ENCODE data around the gene ALK. TPM values are rescaled to one million over a fixed set of nuclear protein-coding genes. Genes with fewer than 3 reads are reported as not detected.

The ALK gene
- total RNA-seq, 3 donors from 2014 or later = 0.07 to 2.4 (median 0.09) TPM

DNA sequence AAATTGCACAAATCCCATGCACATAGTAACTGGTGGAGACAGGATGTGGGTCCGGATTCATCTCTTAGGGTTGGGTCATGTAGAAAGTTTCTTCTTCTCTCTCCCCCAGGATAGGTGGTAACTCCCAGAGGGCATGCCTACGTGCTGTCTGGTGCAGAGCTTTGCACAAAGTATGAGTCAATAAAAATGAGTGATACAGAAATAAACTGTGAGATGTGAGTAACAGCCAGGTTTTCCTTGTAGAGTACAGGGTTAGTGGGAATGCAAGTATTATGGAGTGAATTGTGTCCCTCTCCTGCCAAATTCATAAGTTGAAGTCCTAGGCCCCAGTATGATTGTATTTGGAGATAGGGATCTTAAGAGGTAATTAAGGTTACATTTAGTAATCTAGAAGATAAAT lies 289.4 kb downstream of the ALK start:
- no peak for ATAC-seq
- intact Hi-C loops (cut with DNase I, micrococcal nuclease) = no loop called here
- H3K36me3 ChIP-seq (ENCODE audit: low read depth) = no peaks in the 10 kb centered on the region
- no peak for DNase-seq
- no peak overlapping the region for H3K4me3 ChIP-seq
- no peak for TF ChIP-seq CTCF (IDR thresholded peaks at IDR 0.05)
- no peaks in the 10 kb centered on the region for H3K9me3 ChIP-seq
- H3K4me1 ChIP-seq (ENCODE audit: low read depth) = no peaks in the 10 kb centered on the region

DNA sequence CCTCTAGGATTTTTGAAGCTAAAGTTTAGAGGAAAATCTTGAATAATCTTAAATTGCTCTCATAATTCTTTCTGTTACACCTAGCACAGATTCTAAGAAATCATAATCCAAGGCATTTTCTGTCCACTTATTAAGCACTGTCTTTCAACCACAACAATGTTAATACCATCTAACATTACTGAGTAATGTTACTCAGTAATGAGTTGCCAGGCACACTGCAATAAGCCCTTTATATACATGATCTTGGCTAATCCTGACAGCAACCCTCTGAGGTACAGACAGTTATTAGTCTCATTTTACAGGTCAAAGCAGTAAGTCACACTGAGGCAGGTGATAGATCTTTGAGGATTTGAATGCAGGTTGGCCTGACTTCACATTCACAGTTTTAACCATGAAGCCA lies 291.9 kb downstream of the ALK start:
- TF ChIP-seq CTCF (IDR thresholded peaks at IDR 0.05) = no peak
- ATAC-seq = no peak
- Histone ChIP-seq H3K9me3 (no peaks in the 10 kb centered on the region), H3K4me1 (ENCODE audit: low read depth) (no peaks in the 10 kb centered on the region), H3K36me3 (ENCODE audit: low read depth) (no peaks in the 10 kb centered on the region), H3K4me3 (no peak overlapping the region)
- intact Hi-C loops (cut with DNase I, micrococcal nuclease) = no loop called here
- no peak for DNase-seq

DNA sequence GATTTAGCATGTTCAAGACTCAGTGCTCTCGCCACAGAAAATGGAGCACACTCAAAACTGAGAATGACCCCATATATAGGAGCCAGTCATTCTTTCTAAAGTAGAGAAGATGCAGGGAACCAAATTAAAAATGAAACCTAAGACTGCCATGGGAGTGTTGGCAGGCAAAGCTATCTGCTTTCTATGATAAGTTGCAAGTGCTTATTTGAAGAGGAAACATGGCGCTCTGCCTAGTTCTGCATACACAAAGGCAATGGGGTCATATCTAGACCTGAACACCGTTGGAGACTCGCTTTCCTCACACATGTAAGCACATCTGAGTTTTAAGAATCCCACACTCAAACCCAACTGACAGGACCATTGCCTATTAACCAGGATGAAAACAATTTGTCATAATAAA lies 292.5 kb downstream of the ALK start:
- Histone ChIP-seq H3K36me3 (ENCODE audit: low read depth) (no peaks in the 10 kb centered on the region), H3K4me3 (no peak overlapping the region), H3K4me1 (ENCODE audit: low read depth) (no peaks in the 10 kb centered on the region), H3K9me3 (no peaks in the 10 kb centered on the region)
- intact Hi-C loops (cut with DNase I, micrococcal nuclease) = no loop called here
- no peak for TF ChIP-seq CTCF (IDR thresholded peaks at IDR 0.05)
- DNase-seq (no peak), ATAC-seq (no peak)

GRCh38 chr2:29628108-29628745 lies 293.2 kb downstream of the ALK start:
- no peak for ATAC-seq
- intact Hi-C loops (cut with DNase I, micrococcal nuclease) = no loop called here
- no peaks in the 10 kb centered on the region for H3K4me1 ChIP-seq (ENCODE audit: low read depth)

GRCh38 chr2:29627279-29627711 lies 294.1 kb downstream of the ALK start:
- DNase-seq (no peak), ATAC-seq (no peak)
- Histone ChIP-seq H3K4me3 (no peak overlapping the region), H3K9me3 (no peaks in the 10 kb centered on the region), H3K4me1 (ENCODE audit: low read depth) (no peaks in the 10 kb centered on the region), H3K36me3 (ENCODE audit: low read depth) (no peaks in the 10 kb centered on the region)
- TF ChIP-seq CTCF (IDR thresholded peaks at IDR 0.05) = no peak
- intact Hi-C loops (cut with DNase I, micrococcal nuclease) = no loop called here

More at GRCh38 chr2:29628108-29628745, 293.2 kb downstream of the ALK start:
- H3K4me3 ChIP-seq = no peak overlapping the region
- TF ChIP-seq CTCF (IDR thresholded peaks at IDR 0.05) = no peak
- DNase-seq = no peak
- no peaks in the 10 kb centered on the region for H3K36me3 ChIP-seq (ENCODE audit: low read depth)
- H3K9me3 ChIP-seq = no peaks in the 10 kb centered on the region

DNA sequence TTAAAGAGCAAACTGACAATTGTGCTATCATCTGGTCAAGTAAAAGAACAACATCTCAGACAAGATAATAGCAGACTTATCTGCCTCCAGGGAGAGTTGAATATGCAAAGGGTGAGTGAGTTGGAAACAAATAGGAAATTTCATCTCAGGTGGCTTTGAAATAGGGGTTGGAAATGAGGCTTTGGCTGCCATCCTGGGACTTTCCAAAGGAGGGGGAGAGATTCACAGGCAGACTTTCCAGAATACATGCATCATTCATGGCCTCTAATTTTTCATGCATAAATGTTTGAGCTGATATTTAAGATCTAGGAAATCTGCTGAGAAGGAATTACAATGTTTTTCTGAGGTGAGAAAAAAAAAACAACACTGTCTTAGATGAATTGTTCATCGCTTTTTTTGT lies 300.5 kb downstream of the ALK start:
- DNase-seq = no peak
- H3K4me3 ChIP-seq = no peak overlapping the region
- no peaks in the 10 kb centered on the region for H3K9me3 ChIP-seq
- H3K4me1 ChIP-seq (ENCODE audit: low read depth) = no peaks in the 10 kb centered on the region
- ATAC-seq = no peak
- H3K36me3 ChIP-seq (ENCODE audit: low read depth) = no peaks in the 10 kb centered on the region
- no peak for TF ChIP-seq CTCF (IDR thresholded peaks at IDR 0.05)
- intact Hi-C loops (cut with DNase I, micrococcal nuclease) = no loop called here

Measured in mucosa of descending colon (tissue), 3 donors.